Nephron (organoid): Measurements from ENCODE around the gene PLEKHA5.

Experiments
- H3K27ac Mint-ChIP-seq, 3 experiments: 2 replicates each; pipeline ENCODE4 v1.8.0; 2020; ENCODE audit warnings: mixed read lengths in 3 of 3, mild to moderate bottlenecking in 2 of 3, moderate library complexity in 1 of 3
- H3K27me3 Mint-ChIP-seq: 2 replicates; pipeline ENCODE4 v1.8.0; 2021; ENCODE audit warnings: low read depth, mild to moderate bottlenecking, moderate library complexity, mixed read lengths
- H3K36me3 Mint-ChIP-seq: 2 replicates; pipeline ENCODE4 v1.8.0; 2020; ENCODE audit warnings: low read depth, mixed read lengths
- H3K4me1 Mint-ChIP-seq: 2 replicates; pipeline ENCODE4 v1.8.0; 2020; ENCODE audit warnings: mixed read lengths
- H3K4me3 Mint-ChIP-seq, 3 experiments: 2 replicates each; pipeline ENCODE4 v1.8.0; 2020; ENCODE audit warnings: mild to moderate bottlenecking in 3 of 3, mixed read lengths in 3 of 3, moderate library complexity in 2 of 3
- H3K9me3 Mint-ChIP-seq: 2 replicates; pipeline ENCODE4 v1.8.0; 2020; ENCODE audit warnings: mixed read lengths
- CTCF ChIP-seq, 3 experiments: fragments of 200-600 bp; sonication (generic); IDR thresholded peaks; one replicate each; pipeline ENCODE4 v1.5.0; 2021; ENCODE audit warnings: antibody characterized with exemption in 3 of 3; ENCODE audit not compliant: unreplicated experiment in 3 of 3

Gene PLEKHA5

GRCh38 chr12:19242581-19242980 lies 113.0 kb downstream of the PLEKHA5 start:
- no peaks in the 10 kb centered on the region for H3K27me3 Mint-ChIP-seq
- H3K4me3 Mint-ChIP-seq, result no peak overlapping the region
- no peaks in the 10 kb centered on the region for H3K9me3 Mint-ChIP-seq
- H3K36me3 Mint-ChIP-seq, result no peaks in the 10 kb centered on the region
- peaks cover 34% of the 10 kb centered on the region for H3K4me1 Mint-ChIP-seq
- H3K27ac Mint-ChIP-seq, result peak overlapping the region; percentile 8 to 34 (median 23)
- no peak for TF ChIP-seq CTCF (IDR thresholded peaks at IDR 0.05; ENCODE audit: unreplicated experiment in 3 of 3)

- H3K36me3 Mint-ChIP-seq, result no peaks in the 10 kb centered on the region
- no peak overlapping the region for H3K4me3 Mint-ChIP-seq
- H3K27ac Mint-ChIP-seq, result peak overlapping the region in 2 of 3 experiments; percentile 8 to 60
- no peak for TF ChIP-seq CTCF (IDR thresholded peaks at IDR 0.05; ENCODE audit: unreplicated experiment in 3 of 3)
- H3K27me3 Mint-ChIP-seq, result no peaks in the 10 kb centered on the region
- H3K4me1 Mint-ChIP-seq, result peaks cover 32% of the 10 kb centered on the region
- no peaks in the 10 kb centered on the region for H3K9me3 Mint-ChIP-seq
These were observed 114.0 kb downstream of the PLEKHA5 start for GRCh38 chr12:19243551-19243950.

GRCh38 chr12:19244312-19244711 lies 114.8 kb downstream of the PLEKHA5 start:
- H3K36me3 Mint-ChIP-seq, result no peaks in the 10 kb centered on the region
- H3K27ac Mint-ChIP-seq, result no peak overlapping the region
- no peaks in the 10 kb centered on the region for H3K9me3 Mint-ChIP-seq
- no peaks in the 10 kb centered on the region for H3K27me3 Mint-ChIP-seq
- no peak overlapping the region for H3K4me3 Mint-ChIP-seq
- no peak for TF ChIP-seq CTCF (IDR thresholded peaks at IDR 0.05; ENCODE audit: unreplicated experiment in 3 of 3)
- H3K4me1 Mint-ChIP-seq, result peaks cover 24% of the 10 kb centered on the region

- H3K4me1 Mint-ChIP-seq, result peaks cover 17% of the 10 kb centered on the region
- no peaks in the 10 kb centered on the region for H3K27me3 Mint-ChIP-seq
- H3K27ac Mint-ChIP-seq, result peak overlapping the region in 2 of 3 experiments; percentile 5 to 9
- no peak for TF ChIP-seq CTCF (IDR thresholded peaks at IDR 0.05; ENCODE audit: unreplicated experiment in 3 of 3)
- no peaks in the 10 kb centered on the region for H3K36me3 Mint-ChIP-seq
- H3K4me3 Mint-ChIP-seq, result no peak overlapping the region
- no peaks in the 10 kb centered on the region for H3K9me3 Mint-ChIP-seq
These were observed 115.6 kb downstream of the PLEKHA5 start for GRCh38 chr12:19245106-19245505.

- no peak for TF ChIP-seq CTCF (IDR thresholded peaks at IDR 0.05; ENCODE audit: unreplicated experiment in 3 of 3)
- no peaks in the 10 kb centered on the region for H3K9me3 Mint-ChIP-seq
- no peaks in the 10 kb centered on the region for H3K36me3 Mint-ChIP-seq
- no peaks in the 10 kb centered on the region for H3K27me3 Mint-ChIP-seq
- no peak overlapping the region for H3K4me3 Mint-ChIP-seq
- H3K4me1 Mint-ChIP-seq, result peaks cover 17% of the 10 kb centered on the region
- no peak overlapping the region for H3K27ac Mint-ChIP-seq
These were observed 116.1 kb downstream of the PLEKHA5 start for GRCh38 chr12:19245666-19246065.

GRCh38 chr12:19246933-19247332 lies 117.4 kb downstream of the PLEKHA5 start:
- TF ChIP-seq CTCF (IDR thresholded peaks at IDR 0.05; ENCODE audit: unreplicated experiment in 3 of 3), result no peak
- no peak overlapping the region for H3K4me3 Mint-ChIP-seq
- peak overlapping the region in 2 of 3 experiments; percentile 55 to 74 for H3K27ac Mint-ChIP-seq

More at GRCh38 chr12:19246933-19247332, 117.4 kb downstream of the PLEKHA5 start:
- Mint-ChIP-seq H3K36me3 (no peaks in the 10 kb centered on the region), H3K9me3 (no peaks in the 10 kb centered on the region), H3K27me3 (no peaks in the 10 kb centered on the region), H3K4me1 (peaks cover 11% of the 10 kb centered on the region)
